GM18858 (cell line): ENCODE results near the gene TRIM33.
"Not testable (repeated sequence)": the region's sequence is repeated elsewhere in the genome, so short reads cannot be mapped to it uniquely, and the experiment has no call there.

Source experiments
- ATAC-seq: cut with Tn5 transposase; IDR thresholded peaks from one replicate; pipeline ENCODE4 v1.9.1; 2021; ENCODE audit not compliant: unreplicated experiment

TRIM33 gene

DNA sequence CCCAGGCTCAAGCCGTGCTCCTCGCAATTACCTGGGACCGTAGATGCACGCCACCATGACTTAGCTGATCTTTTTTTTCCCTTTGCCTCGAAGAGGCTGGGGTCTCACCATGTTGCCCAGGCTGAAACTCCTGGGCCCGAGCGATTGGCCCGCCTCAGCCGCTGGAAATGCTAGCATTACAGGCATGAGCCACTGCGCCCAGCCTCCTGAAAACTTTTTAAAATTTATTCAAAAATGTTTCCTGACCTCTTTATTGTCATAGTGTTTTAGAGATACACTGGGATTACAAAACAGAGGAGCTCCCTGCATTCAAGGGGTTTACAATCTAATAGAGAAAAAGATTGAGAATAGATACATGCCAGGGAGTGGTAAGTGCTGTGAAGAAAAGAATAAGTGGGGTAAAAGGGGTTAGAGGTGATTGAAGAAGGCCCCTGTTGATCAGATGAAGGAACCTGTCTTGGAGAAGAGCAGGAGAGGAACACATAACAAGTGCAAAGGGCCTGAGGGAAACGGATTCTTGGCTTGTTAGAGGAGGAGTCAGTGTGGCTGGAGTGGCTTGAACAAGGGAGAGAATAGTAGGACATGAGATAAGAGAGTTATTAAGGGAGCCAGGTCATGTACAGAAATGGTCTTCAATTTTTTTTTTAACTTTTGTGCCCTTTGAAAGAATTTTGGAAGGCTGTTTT, 1.7 kb upstream of the TRIM33 start:
- no peak for ATAC-seq

DNA sequence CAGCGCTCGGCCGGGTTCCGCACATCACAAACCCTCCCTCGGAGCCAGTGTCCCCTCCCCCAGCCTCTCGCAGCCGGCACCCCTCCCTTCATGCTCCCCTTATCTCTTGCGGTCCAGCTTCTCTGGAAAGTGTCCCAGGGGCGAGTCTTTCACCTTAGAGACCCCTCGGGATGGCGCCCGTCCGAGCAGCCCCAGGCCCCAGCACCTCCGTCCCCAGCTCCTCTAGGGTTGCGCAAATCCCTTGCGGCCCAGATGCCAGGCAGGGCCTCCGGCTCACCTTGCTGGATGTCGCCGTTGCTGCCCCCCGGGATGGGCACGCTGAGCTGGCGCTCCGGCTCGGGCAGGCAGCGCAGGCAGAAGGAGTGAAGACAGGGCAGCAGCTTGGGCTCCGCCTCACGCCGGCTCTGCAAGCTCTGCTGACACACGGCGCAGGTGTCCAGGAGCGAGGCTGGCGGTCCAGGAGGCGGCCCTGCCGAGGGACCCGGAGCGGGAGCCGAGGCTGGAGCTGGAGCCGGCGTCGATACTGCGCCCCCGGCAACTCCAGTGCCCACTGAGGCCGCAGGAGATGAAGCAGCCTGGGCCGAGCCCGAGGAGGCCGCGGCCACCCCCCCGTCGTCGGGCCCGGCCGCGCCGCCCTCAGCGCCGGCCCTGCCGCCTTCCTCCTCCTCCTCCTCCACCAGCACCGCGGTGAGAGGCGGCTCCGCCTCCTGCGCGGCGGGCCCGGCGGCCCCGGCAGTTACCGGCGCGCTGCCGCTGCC, 550 bp downstream of the TRIM33 start:
- ATAC-seq, result peak; percentile 36

DNA sequence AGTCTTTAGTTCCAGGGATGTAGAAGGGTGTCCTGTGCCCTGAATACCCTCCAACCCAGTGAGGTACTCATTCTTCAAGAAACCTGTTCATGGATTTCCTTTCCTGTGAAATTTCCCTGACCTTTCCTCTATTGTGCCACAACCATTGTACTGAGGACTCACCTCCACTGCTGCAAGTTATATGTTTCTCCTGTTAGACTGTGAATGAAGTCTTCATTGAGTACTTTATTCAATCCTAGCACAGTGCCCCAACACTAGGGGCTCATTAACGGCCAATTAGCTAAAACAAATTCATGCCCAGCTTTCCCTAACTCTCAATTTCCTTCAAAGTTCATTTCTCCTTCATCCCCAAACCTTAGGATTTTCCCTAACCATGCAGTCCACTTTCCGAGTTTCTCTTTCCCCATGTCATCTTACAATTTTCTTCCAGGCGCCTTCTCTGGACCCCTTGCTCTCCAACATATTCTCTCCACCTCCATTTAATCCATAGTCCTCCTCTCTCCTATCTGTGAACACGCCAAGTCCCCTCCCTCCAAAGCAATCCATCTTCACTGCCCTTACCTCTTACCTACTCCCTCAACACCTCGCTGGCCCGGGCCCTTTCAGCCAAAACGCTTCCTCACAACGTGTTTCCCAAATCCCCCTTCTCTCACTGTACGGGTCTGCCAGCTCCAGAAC, 1.3 kb downstream of the TRIM33 start:
- ATAC-seq, result no peak

DNA sequence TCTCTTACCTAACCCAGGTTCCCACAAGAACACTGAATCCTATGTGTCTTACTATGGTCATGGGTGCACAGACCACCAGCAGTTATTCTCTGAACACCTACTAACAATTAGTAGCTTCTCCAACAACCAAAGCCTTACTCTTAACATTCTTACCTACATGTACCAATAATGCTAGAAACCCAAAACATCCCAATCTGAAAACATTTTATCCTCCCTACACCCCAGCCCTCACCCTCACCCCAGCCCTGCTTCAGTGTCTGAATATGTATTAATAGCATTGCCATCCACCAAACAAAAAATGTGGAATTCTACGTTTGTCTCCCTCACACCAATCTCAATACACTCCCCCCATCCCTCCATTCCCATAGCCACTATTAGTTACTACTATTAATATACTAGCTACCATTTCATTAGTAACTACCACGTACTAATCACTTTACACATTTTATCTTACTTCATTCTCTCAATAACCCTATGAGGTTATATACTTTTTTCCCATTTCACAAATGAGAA, 2.6 kb downstream of the TRIM33 start:
- no peak for ATAC-seq

DNA sequence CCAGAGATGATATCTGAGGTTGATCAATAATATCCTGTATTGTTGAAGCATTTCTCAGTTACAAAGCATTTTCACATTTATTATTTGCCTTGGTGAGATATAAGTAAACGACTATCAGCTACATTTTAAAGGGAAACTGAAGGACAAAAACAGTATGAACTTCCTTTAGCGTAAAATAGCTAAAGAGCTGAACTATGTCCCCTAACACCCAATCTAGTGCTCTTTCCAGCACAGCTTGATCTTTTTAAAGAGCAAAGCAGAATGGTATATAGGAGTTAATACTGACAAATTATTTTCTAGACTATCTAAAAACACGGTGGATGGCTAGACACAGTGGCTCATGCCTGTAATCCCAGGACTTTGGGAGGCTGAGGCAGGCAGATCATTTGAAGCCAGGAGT, 3.5 kb downstream of the TRIM33 start:
- no peak for ATAC-seq

DNA sequence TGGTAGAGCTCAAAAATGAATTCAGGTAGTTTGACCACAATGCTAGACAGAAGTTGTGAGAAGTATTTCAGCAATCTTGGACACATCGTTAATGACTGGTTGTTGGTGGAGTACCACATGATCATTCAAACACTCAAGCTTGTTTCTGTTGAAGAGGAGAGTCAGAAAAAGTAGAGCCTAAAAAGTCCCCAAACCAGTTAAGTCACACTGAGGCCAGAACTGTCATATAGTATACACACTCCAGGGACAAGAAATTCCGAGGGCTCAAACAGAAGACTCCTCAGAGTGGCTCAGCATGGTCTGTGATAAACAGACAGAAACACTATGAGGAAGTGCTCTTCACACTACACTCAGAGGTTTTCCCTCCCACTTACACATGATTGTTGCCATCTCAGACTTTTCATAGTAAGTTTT, 5.8 kb downstream of the TRIM33 start:
- no peak for ATAC-seq

DNA sequence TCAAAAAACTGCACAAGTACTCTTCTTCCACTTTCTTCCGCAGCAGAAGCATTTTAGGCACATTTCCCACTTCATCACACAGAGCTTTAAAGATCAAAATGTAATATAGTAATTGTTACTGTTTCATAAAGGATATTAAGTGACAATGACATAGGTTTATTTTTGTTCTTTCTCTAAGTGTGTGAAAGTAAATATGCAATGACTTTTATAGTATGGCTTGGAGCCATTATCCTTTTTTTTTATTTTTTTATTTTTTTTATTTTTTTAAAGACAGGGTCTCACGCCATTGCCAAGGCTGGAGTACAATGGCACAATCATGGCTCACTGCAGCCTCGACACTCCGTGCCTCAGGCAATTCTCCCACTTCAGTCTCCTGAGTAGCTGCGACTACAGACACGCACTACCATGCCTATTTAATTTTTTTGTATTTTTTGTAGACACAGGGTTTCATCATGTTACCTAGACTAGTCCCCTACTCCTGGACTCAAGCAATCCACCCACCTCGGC, 7.0 kb downstream of the TRIM33 start:
- no peak for ATAC-seq

DNA sequence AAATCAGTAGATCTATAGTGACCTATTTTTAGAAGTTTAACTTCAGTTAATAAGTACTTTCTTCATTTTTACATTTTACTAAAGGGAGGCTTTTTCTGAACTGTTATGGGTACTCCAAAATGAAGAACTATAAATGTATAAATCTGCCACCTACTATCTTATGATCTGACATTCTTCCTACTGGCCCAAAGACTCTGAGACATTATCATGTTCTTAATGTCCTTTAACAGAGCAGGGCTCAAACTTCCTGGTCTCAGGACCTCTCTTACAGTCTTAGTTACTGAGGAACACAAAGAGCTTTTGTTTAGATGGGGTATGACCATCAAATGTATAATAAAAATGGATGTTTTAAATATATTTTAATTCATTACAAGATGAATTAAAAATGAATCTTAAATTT, 8.9 kb downstream of the TRIM33 start:
- ATAC-seq, result no peak

DNA sequence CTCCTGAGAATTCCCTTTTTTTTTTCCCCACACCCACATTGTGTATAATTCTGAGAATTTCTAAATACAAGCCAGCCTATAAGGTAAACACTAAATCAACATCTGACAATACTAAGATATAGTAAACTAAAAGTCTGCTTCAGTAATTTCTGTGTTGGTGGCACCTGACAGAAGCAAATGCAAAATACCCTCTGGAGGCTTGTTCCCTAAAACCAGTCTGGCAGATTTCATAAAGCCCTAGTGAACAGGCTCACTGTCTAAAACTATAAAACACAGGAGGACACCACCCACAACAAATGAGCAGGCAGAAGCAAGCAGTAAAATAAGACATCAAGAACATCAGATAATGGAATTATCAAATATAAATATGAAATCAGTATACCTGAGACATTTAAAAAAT, 11.5 kb downstream of the TRIM33 start:
- ATAC-seq, result no peak

DNA sequence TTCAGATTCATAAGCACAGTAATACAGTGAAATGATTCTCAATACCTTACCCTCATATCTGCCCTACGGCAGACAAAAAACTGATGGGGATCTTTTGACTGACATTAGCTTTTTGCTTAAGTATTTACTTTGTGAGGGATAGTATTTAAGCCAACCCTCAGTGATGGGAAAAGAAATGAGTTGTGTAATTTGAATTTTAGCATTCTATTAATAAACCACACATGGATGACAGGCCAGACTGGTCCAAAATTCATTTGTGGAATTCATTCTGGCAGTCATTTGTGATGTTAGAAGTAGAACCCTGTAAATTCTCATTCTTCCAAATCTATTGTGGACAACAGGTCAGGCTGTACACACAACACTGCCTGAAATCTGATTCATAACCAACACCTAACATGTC, 14.9 kb downstream of the TRIM33 start:
- no peak for ATAC-seq

DNA sequence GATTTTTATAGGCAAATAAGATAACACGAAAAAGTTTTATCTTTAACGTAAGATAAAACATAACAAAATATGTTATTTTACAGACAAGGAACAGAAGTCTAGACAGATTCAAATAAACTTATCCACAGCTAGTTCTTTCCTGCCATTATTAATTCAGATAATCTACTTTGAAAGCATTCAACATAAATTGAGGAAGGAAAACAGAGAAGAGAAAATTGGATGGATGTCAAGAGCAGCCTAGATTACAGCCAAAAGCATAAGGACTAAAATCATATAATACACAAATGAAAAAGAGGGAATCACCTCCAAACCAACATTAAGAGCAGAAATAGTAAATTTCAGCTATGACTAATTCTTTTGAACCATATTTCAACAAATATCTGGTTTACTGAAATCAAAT, 15.5 kb downstream of the TRIM33 start:
- ATAC-seq, result no peak

DNA sequence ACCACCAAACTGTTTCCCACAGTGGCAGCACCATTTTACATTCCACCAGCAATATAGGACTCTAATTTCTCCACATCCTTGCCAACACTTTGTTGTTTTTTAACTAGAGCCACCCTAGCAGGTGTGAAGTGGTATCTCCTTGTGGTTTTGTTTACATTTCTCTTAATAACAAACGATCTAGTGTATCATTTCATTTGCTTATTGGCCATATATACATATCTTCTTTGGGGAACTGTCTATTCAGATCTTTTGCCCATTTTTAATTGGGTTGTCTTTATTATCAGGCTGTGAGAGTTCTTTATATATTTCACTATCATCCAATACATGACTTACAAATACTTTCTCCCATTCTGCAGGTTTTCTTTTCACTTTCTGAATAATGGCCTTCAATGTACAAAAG, 18.0 kb downstream of the TRIM33 start:
- no peak for ATAC-seq

DNA sequence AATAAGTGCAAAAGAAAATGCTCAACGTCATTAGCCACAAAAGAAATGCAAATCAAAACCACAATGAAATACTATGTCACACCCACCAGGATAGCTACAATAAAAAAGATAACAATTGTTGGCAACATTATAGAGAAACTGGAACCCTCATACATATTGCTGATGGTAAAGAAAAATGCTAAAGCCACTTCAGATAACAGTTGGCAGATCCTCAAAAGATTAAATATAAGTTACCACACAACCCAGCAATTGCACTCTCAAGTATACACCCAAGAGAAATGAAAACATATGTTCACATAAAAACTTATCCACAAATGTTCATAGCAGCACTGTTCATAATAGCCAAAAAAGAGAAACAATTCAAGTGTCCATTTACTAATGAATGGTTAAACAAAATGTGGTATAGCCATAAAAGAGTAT, 20.7 kb downstream of the TRIM33 start:
- ATAC-seq, result no peak

DNA sequence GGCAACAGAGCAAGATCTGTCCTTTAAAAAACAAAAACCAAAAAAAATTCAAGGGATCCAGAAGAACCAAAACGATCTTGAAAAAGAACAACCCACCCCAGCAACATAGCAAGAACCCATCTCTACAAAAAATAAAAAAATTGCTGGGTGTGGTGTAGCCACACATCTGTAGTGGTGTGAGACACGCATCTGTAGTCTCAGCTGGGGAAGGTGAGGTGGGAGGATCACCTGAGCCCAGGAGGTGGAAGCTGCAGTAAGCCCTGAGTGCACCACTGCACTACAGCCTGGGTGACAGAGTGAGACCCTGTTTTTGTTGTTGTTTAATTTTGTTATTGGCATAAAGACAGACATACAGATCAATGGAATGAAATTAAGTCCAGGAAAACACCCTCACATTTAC, 22.3 kb downstream of the TRIM33 start:
- no peak for ATAC-seq

DNA sequence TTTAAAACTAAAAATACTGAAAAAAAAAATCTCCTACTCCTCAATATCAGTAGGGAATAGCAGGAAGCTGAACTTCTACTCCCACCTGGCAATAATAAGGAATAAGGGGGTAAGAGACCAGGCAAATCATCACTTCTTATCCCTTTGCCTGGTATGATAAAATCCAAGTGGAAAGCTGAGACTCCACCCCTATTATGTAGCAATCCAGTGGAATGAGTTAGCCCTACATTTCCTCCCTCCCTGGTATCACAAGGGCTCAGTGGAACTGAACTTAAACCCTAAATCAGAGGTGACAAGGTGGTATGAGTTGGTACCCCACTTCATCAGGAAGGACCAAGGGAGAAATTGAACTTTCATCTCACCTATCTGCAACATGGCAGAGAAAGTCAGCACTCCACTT, 25.7 kb downstream of the TRIM33 start:
- no peak for ATAC-seq

DNA sequence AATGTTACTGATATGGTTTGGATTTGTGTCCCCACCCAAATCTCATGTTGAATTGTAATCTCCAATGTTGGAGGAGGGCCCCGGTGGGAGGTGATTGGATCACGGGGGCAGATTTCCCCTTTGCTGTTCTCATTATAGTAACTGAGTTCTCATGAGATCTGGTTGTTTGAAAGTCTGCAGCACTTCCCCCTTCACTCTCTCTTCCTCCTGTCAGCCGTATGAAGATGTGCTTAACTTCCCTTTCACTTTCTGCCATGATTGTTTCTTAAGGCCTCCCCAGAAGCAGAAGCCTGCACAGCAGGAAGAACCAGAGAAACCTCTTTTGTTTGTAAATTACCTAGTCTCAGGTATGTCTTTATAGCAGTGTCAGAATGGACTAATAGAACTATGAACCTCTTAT, 28.4 kb downstream of the TRIM33 start:
- ATAC-seq, result peak; percentile 83

DNA sequence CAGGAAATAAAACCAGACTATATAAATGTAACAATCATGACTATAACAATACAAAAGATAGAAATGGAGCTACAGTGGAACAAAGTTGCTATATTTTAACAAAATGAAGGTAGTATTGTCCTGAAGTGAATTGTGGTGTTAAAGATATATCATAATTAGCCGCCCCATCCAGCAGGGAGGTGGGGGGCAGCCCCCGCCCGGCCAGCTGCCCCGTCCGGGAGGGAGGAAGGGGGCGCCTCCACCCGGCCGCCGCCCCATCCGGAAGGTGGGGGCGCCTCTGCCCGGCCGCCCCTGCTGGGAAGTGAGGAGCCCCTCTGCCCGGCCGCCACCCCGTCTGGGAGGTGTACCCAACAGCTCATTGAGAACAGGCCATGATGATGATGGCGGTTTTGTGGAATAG, 31.4 kb downstream of the TRIM33 start:
- ATAC-seq, result not testable (repeated sequence)

DNA sequence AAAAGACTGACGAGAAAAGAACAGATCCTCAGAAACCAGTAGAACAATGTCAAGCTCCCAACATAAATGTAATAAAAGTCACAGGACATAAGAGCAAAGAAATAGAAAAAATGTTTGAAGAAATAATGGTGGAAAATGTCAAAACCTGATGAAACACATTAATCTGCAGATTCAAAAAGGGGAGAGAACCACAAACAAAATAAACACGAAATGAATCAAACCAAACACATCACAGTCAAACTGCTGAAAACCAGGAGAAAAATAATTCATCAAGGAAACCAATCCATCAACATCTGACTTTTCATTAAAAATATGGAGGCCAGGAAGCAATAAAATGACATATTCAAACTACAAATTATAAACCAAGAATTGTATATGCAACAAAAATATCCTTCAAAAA, 31.9 kb downstream of the TRIM33 start:
- ATAC-seq, result no peak

DNA sequence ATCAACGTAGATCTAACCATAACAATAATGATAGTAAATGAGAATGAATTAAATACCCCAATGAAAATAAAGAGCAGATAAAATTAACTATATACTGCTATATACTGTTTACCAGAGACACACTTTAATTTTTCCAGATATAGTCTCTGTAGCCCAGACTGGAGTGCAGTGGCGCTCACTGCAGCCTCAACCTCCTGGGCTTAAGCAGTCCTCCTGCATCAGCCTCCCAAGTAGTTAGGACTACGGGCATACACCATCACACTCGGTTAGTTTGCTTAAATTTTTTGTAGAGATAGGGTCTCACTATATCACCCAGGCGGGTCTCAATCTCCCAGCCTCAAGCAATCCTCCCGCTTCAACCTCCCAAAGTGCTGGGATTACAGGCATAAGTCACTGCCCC, 37.2 kb downstream of the TRIM33 start:
- ATAC-seq, result no peak

DNA sequence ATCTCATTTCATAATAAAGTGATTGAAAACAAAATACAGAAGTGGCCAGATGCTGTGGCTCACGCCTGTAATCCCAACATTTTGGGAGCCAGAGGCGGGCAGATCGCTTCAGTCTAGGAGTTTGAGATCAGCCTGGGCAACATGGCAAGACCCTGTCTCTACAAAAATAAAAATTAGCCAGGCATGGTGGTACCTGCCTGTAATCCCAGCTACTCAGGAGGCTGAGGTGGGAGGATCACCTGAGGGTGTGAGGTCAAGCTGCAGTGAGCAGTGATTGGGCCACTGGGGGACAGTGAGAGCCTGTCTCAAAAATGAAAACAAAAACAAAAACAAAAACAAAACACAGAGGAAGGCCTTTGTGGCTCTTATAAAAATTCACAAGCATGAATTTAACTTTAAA, 38.6 kb downstream of the TRIM33 start:
- ATAC-seq, result no peak

DNA sequence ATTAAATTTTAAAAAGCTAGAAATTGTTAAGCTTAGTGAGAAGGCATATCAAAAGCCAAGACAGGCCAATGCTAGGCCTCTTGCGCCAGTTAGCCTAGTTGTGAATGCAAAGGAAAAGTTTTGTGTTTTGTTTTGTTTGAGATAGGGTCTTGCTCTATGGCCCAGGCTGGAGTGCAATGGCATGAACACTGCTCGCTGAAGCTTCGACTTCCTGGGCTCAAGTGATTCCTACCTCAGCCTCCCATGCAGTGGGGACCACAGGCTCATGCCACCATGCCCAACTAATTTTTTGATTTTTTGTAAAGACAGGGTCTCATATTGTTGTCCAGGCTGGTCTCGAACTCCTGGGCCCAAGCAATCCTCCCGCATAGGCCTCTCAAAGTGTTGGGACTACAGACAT, 40.3 kb downstream of the TRIM33 start:
- no peak for ATAC-seq
